ENCODE results near the gene AS3MT.

AS3MT gene

GRCh38 chr10:102868911-102869257 is 386 bp upstream of the AS3MT start:
- Histone ChIP-seq H3K36me3 (replicated peaks; ENCODE audit: low read depth, low read length) (no peaks in the 10 kb centered on the region), H3K4me2 (ENCODE audit: low read length) (peak overlapping the region; percentile 72), H3K9ac (ENCODE audit: low read length) (peak overlapping the region; percentile 61), H3K27me3 (ENCODE audit: low read depth, low read length) (no peaks in the 10 kb centered on the region), H3K4me1 (ENCODE audit: low read length) (no peaks in the 10 kb centered on the region), H3K27ac (ENCODE audit: low read length) (no peak overlapping the region), H3K79me2 (ENCODE audit: low read length) (no peaks in the 10 kb centered on the region), H2AFZ (ENCODE audit: low read depth, low read length) (peak overlapping the region; percentile 92; the same call in 1 of the 2 replicates), H3K9me3 (ENCODE audit: insufficient read depth, low read length) (no peaks in the 10 kb centered on the region), H4K20me1 (ENCODE audit: insufficient read depth, low read length) (no peaks in the 10 kb centered on the region), H3K4me3 (ENCODE audit: low read length) (peak overlapping the region; percentile 84)
- TF ChIP-seq CTCF (IDR thresholded peaks at IDR 0.05; ENCODE audit: low read depth, low read length) (no peak), EZH2phosphoT487 (IDR thresholded peaks at IDR 0.05; ENCODE audit: low read depth) (no peak)

- Histone ChIP-seq H3K27ac (ENCODE audit: low read length) (no peak overlapping the region), H3K79me2 (ENCODE audit: low read length) (no peaks in the 10 kb centered on the region), H3K36me3 (replicated peaks; ENCODE audit: low read depth, low read length) (no peaks in the 10 kb centered on the region), H3K4me2 (ENCODE audit: low read length) (peak overlapping the region; percentile 72), H3K4me1 (ENCODE audit: low read length) (no peaks in the 10 kb centered on the region), H3K9ac (ENCODE audit: low read length) (no peak overlapping the region), H3K4me3 (ENCODE audit: low read length) (no peak overlapping the region; the same call in 1 of the 2 replicates), H3K27me3 (ENCODE audit: low read depth, low read length) (no peaks in the 10 kb centered on the region), H2AFZ (ENCODE audit: low read depth, low read length) (no peak overlapping the region), H3K9me3 (ENCODE audit: insufficient read depth, low read length) (no peaks in the 10 kb centered on the region), H4K20me1 (ENCODE audit: insufficient read depth, low read length) (no peaks in the 10 kb centered on the region)
- TF ChIP-seq CTCF (IDR thresholded peaks at IDR 0.05; ENCODE audit: low read depth, low read length) (no peak), EZH2phosphoT487 (IDR thresholded peaks at IDR 0.05; ENCODE audit: low read depth) (no peak)
Measured at GRCh38 chr10:102870221-102870620, 951 bp downstream of the AS3MT start.

GRCh38 chr10:102872163-102872562 is 2.9 kb downstream of the AS3MT start:
- Histone ChIP-seq H3K27ac (ENCODE audit: low read length) (no peak overlapping the region), H3K79me2 (ENCODE audit: low read length) (no peaks in the 10 kb centered on the region), H4K20me1 (ENCODE audit: insufficient read depth, low read length) (no peaks in the 10 kb centered on the region), H3K4me2 (ENCODE audit: low read length) (no peak overlapping the region), H3K4me1 (ENCODE audit: low read length) (no peaks in the 10 kb centered on the region), H3K9me3 (ENCODE audit: insufficient read depth, low read length) (no peaks in the 10 kb centered on the region), H2AFZ (ENCODE audit: low read depth, low read length) (no peak overlapping the region), H3K4me3 (ENCODE audit: low read length) (no peak overlapping the region), H3K9ac (ENCODE audit: low read length) (no peak overlapping the region), H3K36me3 (replicated peaks; ENCODE audit: low read depth, low read length) (no peaks in the 10 kb centered on the region), H3K27me3 (ENCODE audit: low read depth, low read length) (no peaks in the 10 kb centered on the region)
- no peak for TF ChIP-seq EZH2phosphoT487 (IDR thresholded peaks at IDR 0.05; ENCODE audit: low read depth)
- no peak for TF ChIP-seq CTCF (IDR thresholded peaks at IDR 0.05; ENCODE audit: low read depth, low read length)

GRCh38 chr10:102876747-102877153 is 7.5 kb downstream of the AS3MT start:
- TF ChIP-seq CTCF (IDR thresholded peaks at IDR 0.05; ENCODE audit: low read depth, low read length) = no peak
- TF ChIP-seq EZH2phosphoT487 (IDR thresholded peaks at IDR 0.05; ENCODE audit: low read depth) = no peak
- Histone ChIP-seq H3K27ac (ENCODE audit: low read length) (no peak overlapping the region), H3K4me1 (ENCODE audit: low read length) (no peaks in the 10 kb centered on the region), H3K9me3 (ENCODE audit: insufficient read depth, low read length) (no peaks in the 10 kb centered on the region), H4K20me1 (ENCODE audit: insufficient read depth, low read length) (no peaks in the 10 kb centered on the region), H3K36me3 (replicated peaks; ENCODE audit: low read depth, low read length) (no peaks in the 10 kb centered on the region), H3K4me2 (ENCODE audit: low read length) (no peak overlapping the region), H2AFZ (ENCODE audit: low read depth, low read length) (no peak overlapping the region), H3K79me2 (ENCODE audit: low read length) (no peaks in the 10 kb centered on the region), H3K9ac (ENCODE audit: low read length) (no peak overlapping the region), H3K27me3 (ENCODE audit: low read depth, low read length) (no peaks in the 10 kb centered on the region), H3K4me3 (ENCODE audit: low read length) (no peak overlapping the region)
